Measurements from ENCODE around the gene KRTCAP2. TPM values are rescaled to one million over a fixed set of nuclear protein-coding genes. Genes with fewer than 3 reads are reported as not detected.

The KRTCAP2 gene
- polyA plus RNA-seq, 1 donor (not counting 4 experiments of a cell fraction or from before 2014, with no cell fraction given), result 127 TPM

DNA sequence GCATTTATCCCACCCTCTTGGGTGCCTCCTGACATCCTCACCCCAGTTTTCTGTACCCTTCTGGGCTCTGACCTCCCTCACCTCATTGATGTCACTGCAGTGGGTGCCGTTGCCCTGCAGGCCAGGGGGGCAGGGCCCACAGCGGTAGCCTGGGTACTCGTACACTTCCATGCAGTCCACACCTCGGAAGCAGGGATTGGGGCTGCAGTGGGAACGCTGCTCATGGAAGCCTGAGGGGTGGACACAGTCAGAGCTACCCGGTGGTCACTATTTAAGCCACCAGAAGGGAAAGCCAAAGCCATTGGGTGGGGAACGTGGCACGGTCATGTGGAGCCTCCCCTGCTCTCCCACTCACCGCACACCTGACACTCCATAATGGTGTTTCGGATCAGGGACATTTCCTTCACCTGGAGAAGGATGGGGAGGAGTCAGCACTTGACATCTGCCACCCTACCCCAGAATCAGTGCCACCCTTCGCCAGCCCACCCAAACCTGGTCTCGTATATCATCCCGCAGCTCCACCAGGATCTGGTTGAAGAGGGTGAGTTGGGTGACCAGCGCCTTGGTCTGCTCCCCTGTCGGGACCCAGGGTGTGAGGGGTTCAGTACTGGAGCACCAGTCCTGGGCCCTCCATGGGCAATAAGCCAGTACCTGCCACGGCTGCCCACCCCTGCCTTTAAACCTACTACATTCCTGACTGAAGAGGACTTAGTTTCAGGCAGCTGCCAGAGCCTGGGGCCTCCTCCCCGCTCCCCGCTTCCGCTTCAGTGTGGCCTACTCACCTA, 29.8 kb upstream of the KRTCAP2 start:
- Histone ChIP-seq H3K79me2 (ENCODE audit: control insufficient read depth, insufficient read depth, low read length) (no peaks in the 10 kb centered on the region), H3K4me3 (ENCODE audit: control insufficient read depth in 2 of 3, extremely low read depth in 1 of 3, insufficient read depth in 2 of 3, low read depth in 1 of 3, low read length in 3 of 3) (no peak overlapping the region), H3K4me1 (ENCODE audit: control insufficient read depth, extremely low read depth, insufficient read depth, low read length) (peaks cover 8% of the 10 kb centered on the region), H3K9ac (ENCODE audit: control insufficient read depth, extremely low read depth, insufficient read depth, low read length) (no peak overlapping the region), H3K9me3 (ENCODE audit: control insufficient read depth, low read depth, low read length) (no peaks in the 10 kb centered on the region), H3K27ac (ENCODE audit: control insufficient read depth, insufficient read depth, low read length) (no peak overlapping the region), H3K4me2 (ENCODE audit: control insufficient read depth, extremely low read depth, insufficient read depth, low read depth, low read length) (no peak overlapping the region), H2AFZ (ENCODE audit: control insufficient read depth, low read length) (no peak overlapping the region), H4K20me1 (ENCODE audit: control insufficient read depth, extremely low read depth, insufficient read depth, low read length) (no peaks in the 10 kb centered on the region), H3K9me1 (ENCODE audit: control insufficient read depth, extremely low read depth, insufficient read depth, low read length) (no peaks in the 10 kb centered on the region), H3K27me3 (ENCODE audit: control insufficient read depth, extremely low read depth, insufficient read depth, low read length) (no peaks in the 10 kb centered on the region), H3K36me3 (ENCODE audit: control insufficient read depth in 2 of 2, extremely low read depth in 1 of 2, insufficient read depth in 2 of 2, low read length in 2 of 2) (peaks cover 3 to 10% of the 10 kb centered on the region in 2 experiments)
- no peak for TF ChIP-seq EZH2 (IDR thresholded peaks at IDR 0.05; ENCODE audit: low read length)
- TF ChIP-seq, protein P1, sequence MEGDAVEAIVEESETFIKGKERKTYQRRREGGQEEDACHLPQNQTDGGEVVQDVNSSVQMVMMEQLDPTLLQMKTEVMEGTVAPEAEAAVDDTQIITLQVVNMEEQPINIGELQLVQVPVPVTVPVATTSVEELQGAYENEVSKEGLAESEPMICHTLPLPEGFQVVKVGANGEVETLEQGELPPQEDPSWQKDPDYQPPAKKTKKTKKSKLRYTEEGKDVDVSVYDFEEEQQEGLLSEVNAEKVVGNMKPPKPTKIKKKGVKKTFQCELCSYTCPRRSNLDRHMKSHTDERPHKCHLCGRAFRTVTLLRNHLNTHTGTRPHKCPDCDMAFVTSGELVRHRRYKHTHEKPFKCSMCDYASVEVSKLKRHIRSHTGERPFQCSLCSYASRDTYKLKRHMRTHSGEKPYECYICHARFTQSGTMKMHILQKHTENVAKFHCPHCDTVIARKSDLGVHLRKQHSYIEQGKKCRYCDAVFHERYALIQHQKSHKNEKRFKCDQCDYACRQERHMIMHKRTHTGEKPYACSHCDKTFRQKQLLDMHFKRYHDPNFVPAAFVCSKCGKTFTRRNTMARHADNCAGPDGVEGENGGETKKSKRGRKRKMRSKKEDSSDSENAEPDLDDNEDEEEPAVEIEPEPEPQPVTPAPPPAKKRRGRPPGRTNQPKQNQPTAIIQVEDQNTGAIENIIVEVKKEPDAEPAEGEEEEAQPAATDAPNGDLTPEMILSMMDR (optimal IDR thresholded peaks at IDR 0.05 in 1 of 3, IDR thresholded peaks at IDR 0.05 in 1 of 3, conservative IDR thresholded peaks at IDR 0.05 in 1 of 3; ENCODE audit: extremely low read depth in 1 of 3, insufficient read depth in 2 of 3, low read length in 3 of 3), result no peak
- DNase-seq (ENCODE audit: low read depth, low spot score), result no peak
- dilution Hi-C loops (cut with MboI; ENCODE audit: extremely low pct_ligation_motif_present, low sequenced_read_pairs), result no loop called here
- no peak for FAIRE-seq

DNA sequence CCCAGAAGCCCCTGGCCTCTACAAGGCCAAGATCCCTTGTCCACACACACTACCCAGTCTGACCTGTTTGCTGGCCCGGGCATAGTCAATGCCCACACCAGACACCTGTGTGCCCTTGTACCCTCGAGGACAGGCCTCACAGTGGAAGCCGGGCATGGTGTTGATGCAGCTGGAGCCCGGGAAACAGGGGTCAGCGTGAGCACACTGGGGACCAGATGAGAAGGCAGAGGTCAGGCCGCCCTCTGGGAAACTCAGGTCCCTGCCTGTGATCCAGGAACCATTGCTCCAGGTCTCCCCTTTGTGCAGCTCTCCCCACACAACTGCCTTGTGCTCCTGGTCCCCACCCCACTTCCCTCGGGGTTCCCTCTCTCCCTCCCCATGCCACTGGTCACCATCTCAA, 29.1 kb upstream of the KRTCAP2 start:
- DNase-seq (ENCODE audit: low read depth, low spot score) (no peak), FAIRE-seq (no peak)
- H3K79me2 ChIP-seq (ENCODE audit: control insufficient read depth, insufficient read depth, low read length), result no peaks in the 10 kb centered on the region
- H3K27me3 ChIP-seq (ENCODE audit: control insufficient read depth, extremely low read depth, insufficient read depth, low read length), result no peaks in the 10 kb centered on the region
- H3K9ac ChIP-seq (ENCODE audit: control insufficient read depth, extremely low read depth, insufficient read depth, low read length), result no peak overlapping the region
- dilution Hi-C loops (cut with MboI; ENCODE audit: extremely low pct_ligation_motif_present, low sequenced_read_pairs), result no loop called here
- peaks cover 6 to 10% of the 10 kb centered on the region in 2 experiments for H3K36me3 ChIP-seq (ENCODE audit: control insufficient read depth in 2 of 2, extremely low read depth in 1 of 2, insufficient read depth in 2 of 2, low read length in 2 of 2)
- no peak overlapping the region for H3K4me3 ChIP-seq (ENCODE audit: control insufficient read depth in 2 of 3, extremely low read depth in 1 of 3, insufficient read depth in 2 of 3, low read depth in 1 of 3, low read length in 3 of 3)
- H3K4me2 ChIP-seq (ENCODE audit: control insufficient read depth, extremely low read depth, insufficient read depth, low read depth, low read length), result no peak overlapping the region
- no peaks in the 10 kb centered on the region for H4K20me1 ChIP-seq (ENCODE audit: control insufficient read depth, extremely low read depth, insufficient read depth, low read length)
- TF ChIP-seq EZH2 (IDR thresholded peaks at IDR 0.05; ENCODE audit: low read length), result no peak
- TF ChIP-seq, protein P1 (optimal IDR thresholded peaks at IDR 0.05 in 1 of 3, IDR thresholded peaks at IDR 0.05 in 1 of 3, conservative IDR thresholded peaks at IDR 0.05 in 1 of 3; ENCODE audit: extremely low read depth in 1 of 3, insufficient read depth in 2 of 3, low read length in 3 of 3), result no peak
- no peaks in the 10 kb centered on the region for H3K9me1 ChIP-seq (ENCODE audit: control insufficient read depth, extremely low read depth, insufficient read depth, low read length)
- H2AFZ ChIP-seq (ENCODE audit: control insufficient read depth, low read length), result no peak overlapping the region
- H3K27ac ChIP-seq (ENCODE audit: control insufficient read depth, insufficient read depth, low read length), result no peak overlapping the region
- no peaks in the 10 kb centered on the region for H3K9me3 ChIP-seq (ENCODE audit: control insufficient read depth, low read depth, low read length)
- peaks cover 3% of the 10 kb centered on the region for H3K4me1 ChIP-seq (ENCODE audit: control insufficient read depth, extremely low read depth, insufficient read depth, low read length)

Measured in keratinocyte (primary cell).